NCI-H2081 treated with DMSO at 0.1 percent for 48 hours (cell line): ENCODE measurements around the gene BOC.
A peak's percentile ranks its signal among the peaks of the same experiment; 100 is the strongest.
"Not testable (repeated sequence)": the region's sequence is repeated elsewhere in the genome, so short reads cannot be mapped to it uniquely, and the experiment has no call there.

Source experiments
- DNase-seq: peaks from one replicate; lab custom pipeline; 2025; lab: John Stamatoyannopoulos, UW

Gene BOC

DNA sequence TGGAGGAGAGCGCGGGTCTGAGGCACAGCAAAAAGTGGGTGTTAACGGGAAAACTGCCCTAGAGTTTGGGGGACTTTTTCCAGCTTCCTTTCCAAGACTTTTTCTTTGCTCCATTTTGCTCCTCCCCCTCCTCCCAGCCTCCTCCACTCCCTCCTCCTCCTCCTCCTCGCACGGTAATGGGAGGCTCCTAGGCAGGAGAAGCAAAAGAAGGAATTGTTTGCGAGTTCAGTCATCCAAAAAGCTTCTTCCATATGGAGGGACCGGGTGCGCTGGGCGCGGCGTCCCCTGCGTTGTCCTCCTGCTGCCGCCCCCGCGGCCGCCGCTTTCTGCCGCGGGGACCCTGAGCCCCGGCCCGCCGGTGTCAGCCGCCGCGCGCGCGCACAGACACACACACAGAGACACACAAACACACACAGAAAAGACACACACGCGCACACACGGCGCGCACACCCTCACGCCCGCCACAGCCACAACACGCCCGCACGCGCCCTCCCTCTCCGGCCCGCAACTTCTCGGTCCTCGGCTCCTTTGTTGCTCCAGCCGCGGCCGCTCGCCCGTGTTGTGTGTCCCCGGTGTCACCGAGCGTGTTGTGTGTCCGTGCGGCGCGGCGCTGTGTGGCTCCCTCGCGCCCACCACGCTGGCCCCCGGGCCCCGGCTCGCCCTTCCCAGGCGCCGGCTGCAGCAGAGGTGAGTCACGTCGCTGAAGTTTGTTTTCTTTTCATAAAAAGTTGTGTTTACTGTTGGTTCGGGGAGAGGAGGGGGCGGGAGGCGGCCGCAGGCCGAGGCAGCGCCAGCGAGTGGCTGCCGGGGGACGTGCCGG is at the start of gene BOC:
Gene BOC (plus strand): TSS at position 228 of the 820 bp plus-strand sequence. CDS start 38,246 bp downstream, outside the sequence.
- no peak for DNase-seq

DNA sequence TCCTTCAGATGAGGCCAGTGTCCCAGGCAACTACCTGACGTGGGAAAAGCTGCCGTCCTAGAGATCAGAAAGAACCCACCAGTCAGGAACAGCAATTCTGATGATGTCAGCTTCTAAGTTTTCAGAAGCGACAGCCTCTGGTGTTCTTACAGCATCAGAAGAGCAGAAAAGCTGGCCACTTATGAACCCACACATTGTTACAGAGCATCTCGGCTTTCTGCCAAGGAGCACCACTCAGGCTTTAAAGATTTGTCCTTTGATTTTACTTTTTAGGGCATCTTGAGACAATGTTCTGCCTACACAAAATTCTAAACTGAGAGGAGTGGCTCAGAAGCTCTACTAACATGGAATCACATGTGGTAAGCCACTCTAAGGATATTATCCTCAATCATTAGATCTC is 49.7 kb upstream of the BOC start:
- no peak for DNase-seq

GRCh38 chr3:113163152-113163551 is 48.2 kb upstream of the BOC start:
- DNase-seq, result no peak

- DNase-seq, result no peak
These were observed 45.5 kb upstream of the BOC start for GRCh38 chr3:113165841-113166240.

GRCh38 chr3:113166357-113166718 is 45.0 kb upstream of the BOC start:
- no peak for DNase-seq

DNA sequence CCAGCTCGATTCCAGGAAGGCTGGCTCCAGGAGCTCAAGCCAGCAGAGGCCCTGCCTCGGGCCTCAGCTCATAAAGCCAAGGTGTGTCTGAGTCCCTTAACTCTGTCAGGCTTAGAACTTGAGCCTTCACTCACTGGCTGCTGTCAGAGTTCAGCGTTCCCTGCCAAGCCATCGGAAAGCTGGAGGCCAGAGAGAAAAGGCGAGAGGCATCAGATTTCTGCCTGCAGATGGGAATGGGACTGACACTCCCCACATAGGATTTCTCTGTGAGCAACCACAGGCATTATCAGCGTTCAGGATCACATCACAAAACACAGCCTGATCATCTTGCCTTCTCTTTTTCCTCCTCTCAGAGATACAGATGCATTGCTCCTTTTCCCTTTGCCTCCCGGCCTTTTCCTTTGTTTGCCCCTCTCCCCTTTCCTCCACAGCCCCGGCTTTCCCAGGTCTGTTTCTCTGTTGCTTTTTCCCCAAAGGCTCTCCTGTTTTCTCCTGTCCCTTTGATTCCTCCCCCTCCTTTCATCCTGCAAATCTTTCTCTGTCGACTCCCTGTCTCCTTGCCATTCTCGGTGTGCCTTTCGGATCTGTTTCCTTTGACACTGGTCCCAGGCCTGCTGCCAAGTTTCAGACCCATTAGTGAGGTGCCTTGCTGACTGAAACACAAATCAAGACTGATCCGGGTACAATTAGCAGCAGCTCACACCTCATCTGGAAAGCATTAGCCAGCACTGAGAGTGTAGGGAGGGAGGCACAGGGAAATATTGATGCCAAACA is 44.5 kb upstream of the BOC start:
- peak; percentile 96 for DNase-seq

- DNase-seq, result peak; percentile 97
These were observed 43.2 kb upstream of the BOC start for GRCh38 chr3:113167825-113168801.

- DNase-seq, result no peak
These were observed 41.4 kb upstream of the BOC start for GRCh38 chr3:113169891-113170452.

DNA sequence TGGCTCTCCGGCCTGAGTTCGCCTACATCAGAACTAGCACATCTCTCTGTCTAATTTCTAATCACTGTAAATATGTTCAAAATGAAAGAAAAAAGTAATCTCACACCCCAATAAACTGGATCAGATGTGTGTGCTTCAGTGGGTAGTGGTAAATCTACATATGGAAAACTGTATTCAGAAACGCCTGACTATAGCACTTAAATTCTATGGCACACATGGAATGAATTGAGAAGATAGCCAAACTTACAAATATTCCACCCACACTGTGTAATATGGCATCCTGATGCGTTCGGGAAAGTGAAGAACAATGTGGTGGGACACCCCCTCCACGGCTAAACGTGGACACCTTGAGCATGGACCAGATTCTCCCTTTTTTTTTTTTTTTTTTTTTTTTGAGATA is 40.6 kb upstream of the BOC start:
- DNase-seq, result no peak

DNA sequence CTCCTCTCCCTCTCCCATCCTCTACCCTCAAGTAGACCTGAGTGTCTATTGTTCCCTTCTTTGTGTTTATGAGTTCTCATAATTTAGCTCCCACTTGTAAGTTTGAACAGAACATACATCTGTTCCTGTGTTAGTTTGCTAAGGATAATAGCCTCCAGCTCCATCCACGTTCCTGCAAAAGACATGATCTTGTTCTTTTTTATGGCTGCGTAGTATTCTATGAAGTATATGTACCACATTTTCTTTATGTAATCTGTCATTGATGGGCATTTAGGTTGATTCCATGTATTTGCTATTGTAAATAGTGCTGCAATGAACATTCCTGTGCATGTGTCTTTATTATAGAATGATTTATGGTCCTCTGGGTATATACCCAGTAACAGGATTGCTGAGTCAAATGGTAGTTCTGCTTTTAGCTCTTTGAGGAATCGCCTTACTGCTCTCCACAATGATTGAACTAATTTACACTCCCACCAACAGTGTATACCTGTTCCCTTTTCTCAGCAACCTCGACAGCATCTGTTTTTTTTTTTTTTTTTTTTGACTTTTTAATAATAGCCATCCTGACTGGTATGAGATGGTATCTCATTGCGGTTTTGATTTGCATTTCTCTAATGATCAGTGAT is 39.6 kb upstream of the BOC start:
- DNase-seq, result not testable (repeated sequence)

GRCh38 chr3:113173102-113173501 is 38.3 kb upstream of the BOC start:
- DNase-seq, result no peak

- DNase-seq, result no peak
These were observed 37.1 kb upstream of the BOC start for GRCh38 chr3:113174304-113174703.

- no peak for DNase-seq
These were observed 36.4 kb upstream of the BOC start for GRCh38 chr3:113174801-113175485.

DNA sequence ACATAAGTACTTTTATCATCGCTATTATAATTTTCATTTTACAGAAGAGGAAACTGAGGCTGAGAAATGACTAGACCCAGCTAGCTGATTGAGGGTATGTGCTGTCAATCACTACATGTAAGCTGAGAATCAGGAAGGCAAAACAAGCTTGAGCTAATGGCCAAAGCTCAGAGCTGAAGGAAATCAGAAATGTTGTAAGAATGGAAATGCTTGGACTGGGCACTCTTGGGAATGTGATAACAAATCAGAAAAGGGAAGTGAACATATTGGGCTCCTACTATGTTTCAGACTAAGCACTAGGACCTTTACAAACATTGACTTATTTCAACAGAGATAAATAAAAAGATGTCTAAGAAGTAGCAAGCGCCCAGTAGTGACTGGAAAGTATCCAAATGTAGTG is 33.8 kb upstream of the BOC start:
- DNase-seq, result no peak

GRCh38 chr3:113179235-113179824 is 32.0 kb upstream of the BOC start:
- DNase-seq, result no peak

- DNase-seq, result no peak
These were observed 27.4 kb upstream of the BOC start for GRCh38 chr3:113183748-113184661.

- DNase-seq, result no peak
These were observed 26.0 kb upstream of the BOC start for GRCh38 chr3:113185194-113185835.

DNA sequence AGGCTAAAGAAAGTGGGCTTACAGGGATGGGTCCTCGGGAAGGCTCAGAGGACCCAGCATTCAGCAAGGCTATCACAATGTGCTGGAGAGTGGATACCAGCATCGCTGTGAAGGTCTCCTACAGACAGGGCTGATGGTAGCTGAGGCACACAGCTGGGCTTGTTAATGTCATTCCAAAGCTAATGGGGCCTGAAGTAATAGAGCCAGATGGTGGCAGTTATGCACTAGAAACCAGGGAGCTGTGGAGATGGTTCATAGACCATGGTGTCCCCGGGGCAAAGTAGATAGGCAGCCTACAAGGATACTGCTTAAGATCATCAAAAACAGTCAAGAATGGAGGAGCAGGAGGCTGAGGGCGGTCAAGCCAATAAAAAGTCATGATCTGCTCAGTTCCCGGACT is 24.8 kb upstream of the BOC start:
- no peak for DNase-seq

GRCh38 chr3:113193288-113193687 is 18.1 kb upstream of the BOC start:
- DNase-seq, result no peak
